LNCaP clone FGC (cell line): ENCODE measurements around the gene IFT43.

ENCODE experiments used
- DNase-seq: peaks from one replicate; pipeline ENCODE4 v3.0.0-alpha.2; 2011; ENCODE audit warnings: low read depth
- H3K4me3 ChIP-seq: 2 replicates; pipeline ENCODE4 v1.5.1; 2011; ENCODE audit warnings: mild to moderate bottlenecking, low read depth, low read length, control low read depth
- CTCF ChIP-seq: IDR thresholded peaks from 2 replicates; pipeline ENCODE4 v1.5.1; 2012; ENCODE audit warnings: mild to moderate bottlenecking; ENCODE audit not compliant: control insufficient read depth, insufficient read depth; ENCODE audit errors: extremely low read depth

The IFT43 gene

DNA sequence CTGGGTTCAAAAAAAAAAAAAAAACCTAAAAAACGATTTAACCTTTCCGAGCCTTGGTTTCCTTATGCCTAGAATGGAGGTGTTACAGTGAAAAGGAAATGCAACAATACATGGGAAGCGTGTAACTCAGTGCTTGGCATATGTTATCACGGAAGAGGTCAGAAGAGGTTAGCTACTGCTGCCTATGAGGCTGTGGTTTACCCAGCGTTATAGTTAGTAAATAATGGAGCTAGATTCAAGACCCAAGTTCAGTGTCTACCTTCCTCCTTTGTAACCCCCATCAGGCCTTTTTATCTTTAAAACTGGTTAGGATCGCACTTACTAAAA lies 839 bp downstream of the IFT43 start:
- H3K4me3 ChIP-seq: peak overlapping the region; percentile 91
- no peak for TF ChIP-seq CTCF

DNA sequence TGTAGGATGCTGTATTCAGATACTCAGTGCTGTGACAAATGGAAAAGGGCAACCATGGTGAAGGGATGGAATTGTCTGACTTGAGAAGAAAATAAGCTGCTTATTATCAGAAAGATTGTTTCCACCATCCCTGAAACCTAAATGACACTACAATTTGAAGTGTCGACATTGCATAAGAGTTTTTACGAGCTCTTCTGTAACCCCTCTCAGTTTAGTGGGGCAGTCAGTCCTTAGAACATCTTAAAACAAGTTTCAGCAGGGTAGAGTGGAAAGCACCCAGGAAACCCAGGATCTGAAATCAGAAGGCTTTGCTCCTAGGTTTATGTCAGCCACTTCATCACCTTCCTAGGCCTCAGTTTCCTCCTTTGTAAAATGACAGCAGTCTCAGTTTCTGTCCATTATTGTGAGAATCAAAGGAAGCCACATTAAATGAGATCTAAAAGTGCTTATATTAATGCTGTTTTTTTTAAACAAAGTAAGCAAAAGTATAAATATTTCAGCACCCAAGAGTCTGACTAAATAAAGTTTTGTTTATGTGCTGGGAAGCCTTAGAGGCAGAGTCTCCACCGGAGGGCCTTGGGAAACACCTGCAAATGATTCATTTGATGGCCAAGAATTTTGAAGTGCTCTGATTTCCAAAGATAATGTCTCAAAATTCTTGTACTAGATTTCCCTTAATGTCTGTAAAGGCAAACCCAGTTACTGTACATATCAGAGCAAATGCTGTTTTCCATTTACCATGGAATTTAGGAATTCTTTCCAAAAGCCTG lies 1.8 kb downstream of the IFT43 start:
- TF ChIP-seq CTCF: no peak
- DNase-seq: no peak
- H3K4me3 ChIP-seq: no peak overlapping the region

More for the DNA sequence above, 839 bp downstream of the IFT43 start:
- DNase-seq: no peak

DNA sequence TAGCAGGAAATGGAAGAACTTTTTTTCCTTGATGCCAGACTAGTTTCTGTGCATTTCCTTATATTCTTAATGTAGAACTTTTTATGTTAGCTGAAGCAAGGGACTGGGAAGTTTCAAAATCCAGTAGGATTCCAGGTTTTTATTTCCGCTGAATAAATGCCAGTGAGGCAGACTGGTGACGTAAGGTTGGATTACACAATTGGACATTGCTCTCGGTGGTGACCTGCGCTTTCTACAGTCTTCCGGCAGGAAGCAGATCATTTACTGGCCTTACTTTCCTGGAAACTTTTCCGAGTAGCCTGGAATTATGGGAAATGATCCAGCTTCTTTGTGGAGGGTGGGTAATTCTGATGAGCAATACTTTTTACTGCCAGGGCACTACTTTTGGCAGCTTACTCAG lies 3.6 kb downstream of the IFT43 start:
- DNase-seq: no peak
- H3K4me3 ChIP-seq: no peak overlapping the region
- TF ChIP-seq CTCF: no peak

DNA sequence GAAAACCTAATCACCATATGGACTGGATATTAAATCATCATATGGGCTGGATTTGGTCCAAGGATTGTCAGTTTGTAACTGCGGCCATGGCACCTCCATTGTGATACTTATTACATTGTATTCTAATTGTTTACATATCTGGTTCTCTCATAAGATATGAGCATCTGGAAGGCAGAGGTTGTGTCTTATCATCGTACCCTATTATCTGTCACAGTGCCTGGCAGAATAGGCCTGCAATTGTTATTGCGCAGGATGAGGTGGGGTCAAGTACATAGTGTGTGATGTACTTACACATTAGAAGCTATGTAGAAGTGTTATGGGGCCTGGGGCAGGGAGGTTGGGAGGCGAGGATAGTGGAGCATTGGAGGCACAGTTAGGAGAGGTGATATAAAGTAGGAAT lies 4.7 kb downstream of the IFT43 start:
- no peak for TF ChIP-seq CTCF
- no peak overlapping the region for H3K4me3 ChIP-seq
- no peak for DNase-seq

GRCh38 chr14:75991753-75992152 lies 6.2 kb downstream of the IFT43 start:
- TF ChIP-seq CTCF: no peak
- no peak for DNase-seq
- no peak overlapping the region for H3K4me3 ChIP-seq

DNA sequence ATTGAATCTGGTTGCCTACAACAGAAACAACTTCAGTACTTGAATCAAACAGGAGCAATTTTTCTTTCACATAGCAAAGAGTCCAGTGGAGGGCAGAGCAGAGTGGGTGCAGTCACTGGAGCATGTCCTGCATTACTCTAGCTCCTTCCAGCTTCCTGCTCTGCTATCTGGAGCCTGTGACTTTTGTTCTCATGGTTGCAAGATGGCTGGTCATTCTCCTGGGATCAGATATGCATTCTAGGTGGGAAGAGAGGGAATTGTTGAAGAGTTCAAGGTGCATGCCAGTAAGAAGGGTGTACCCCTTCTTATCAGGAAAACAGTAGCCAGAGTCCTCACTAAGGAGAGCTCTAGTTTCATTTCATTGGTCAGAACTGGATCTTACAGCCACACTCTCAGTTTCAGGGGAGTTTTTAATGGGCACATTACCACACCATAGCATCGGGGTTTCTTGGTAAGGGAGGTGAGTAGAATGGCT lies 8.0 kb downstream of the IFT43 start:
- H3K4me3 ChIP-seq: no peak overlapping the region
- no peak for TF ChIP-seq CTCF
- no peak for DNase-seq
